ENCODE results near the gene PTDSS2.
"Not testable (repeated sequence)": the region's sequence is repeated elsewhere in the genome, so short reads cannot be mapped to it uniquely, and the experiment has no call there.

Gene PTDSS2

DNA sequence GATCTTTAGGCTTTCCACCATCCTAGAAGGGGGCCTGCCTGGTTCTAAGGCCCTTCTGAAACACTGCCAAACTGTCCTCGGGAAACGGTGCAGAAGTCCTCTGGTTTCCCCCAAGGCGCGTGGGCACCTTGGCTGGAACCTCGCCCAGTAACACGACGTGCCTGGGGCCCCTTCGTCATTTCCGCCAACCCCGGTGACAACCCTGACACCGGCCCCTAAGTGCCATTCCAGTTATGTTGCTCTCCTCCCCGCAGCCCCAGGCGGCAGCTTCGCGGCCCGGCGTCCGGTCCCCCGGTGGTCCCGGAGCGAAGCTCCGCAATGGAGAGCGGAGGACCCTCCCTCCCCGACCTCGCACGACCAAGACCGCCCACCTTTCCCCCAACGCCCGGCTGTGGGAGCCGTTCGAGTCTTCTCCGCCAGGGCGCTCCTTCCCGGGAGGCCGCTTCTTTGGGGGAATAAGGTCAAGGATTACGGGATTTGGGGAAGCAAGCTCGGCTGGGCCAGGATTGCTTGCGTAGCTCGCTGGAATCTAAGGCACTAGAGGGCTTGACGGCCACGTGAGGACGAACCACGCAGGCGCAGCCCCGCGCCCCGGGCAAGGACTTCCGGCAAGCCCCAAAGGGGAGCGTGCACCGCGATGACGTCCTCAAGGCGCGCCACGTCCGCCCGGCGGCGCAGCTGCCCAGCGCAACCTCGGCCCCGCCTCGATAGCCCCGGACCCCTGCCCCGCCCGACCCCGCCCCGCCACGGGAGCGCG is 56.3 kb downstream of the PTDSS2 start:
- DNase-seq (ENCODE audit: low read depth), result peak; percentile 93

DNA sequence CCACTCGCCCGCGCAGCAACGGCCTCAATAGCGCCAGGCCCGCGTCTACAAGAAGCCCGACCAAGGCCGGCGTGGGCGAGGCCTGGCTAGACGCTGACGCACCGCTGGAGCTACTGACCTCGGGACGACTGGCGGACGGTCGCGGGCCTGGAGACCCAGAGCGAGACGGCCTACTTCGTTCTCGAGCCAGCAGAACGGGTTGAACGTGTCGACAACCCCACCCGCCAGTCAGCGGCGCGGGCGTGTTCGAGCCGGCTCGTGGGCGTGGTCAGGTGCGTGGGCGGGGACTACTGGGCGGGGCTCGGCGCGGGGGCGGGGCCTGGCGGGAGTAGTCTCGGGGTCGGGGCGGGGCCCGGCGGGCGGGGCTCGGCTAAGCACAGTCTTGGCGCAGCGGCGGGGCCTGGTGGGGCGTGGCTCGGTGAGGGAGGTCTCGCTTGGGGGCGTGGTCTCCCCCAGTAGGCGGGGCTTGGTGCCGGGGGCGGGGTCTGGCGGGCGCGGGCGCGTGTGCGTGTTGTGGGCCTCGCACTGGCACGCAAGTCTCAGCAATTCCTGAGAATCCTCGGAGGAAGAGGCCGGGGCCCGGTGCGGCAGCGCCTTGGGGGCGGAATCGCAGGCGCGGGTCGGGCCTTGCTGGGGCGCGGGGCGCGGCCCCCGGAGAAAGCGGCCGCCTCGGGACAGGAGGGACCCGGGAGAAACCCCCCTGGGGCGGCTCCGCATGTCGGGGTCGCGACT is 57.1 kb downstream of the PTDSS2 start, which contains the start of gene RNH1:
Gene RNH1, minus strand, starts transcription at position 248 of the 732 bp plus-strand sequence. CDS start 5,080 bp downstream, outside the sequence.
- DNase-seq (ENCODE audit: low read depth), result peak; percentile 89

DNA sequence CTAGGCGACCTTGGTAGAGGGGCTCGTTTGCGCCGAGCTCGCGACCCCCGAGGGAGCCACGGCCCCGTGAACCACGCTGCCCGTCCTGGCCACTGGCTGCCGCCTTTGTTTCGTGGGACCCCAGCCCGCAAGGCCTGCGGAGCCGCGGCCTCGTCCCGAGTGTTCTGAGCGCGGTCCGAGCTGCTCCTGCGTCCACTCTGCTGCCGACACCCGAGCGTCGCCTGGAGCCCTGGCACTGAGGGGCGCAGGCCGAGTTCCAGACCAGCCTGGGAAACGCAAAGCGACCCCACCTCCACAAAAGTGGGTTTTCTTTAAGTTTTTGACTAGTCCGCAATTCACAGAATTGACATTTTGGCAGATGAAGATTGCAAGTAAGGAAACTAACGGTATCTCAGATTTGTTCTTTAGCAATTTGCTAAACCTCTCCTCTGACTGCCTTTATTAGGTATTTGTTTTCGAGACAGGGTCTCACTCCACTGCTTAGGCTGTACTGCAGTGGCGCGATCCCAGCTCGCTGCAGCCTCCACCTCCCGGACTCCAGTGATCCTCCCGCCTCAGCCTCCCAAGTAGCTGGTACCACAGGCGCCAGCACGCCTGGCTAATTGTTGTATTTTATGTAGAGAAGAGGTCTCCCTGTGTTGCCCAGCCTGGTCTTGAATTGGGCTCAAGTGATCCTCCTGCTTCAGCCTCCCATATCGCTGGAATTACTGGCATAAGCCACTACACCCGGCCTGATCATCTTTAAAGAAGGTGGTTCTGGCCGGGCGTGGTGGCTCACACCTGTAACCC is 57.8 kb downstream of the PTDSS2 start:
- no peak for DNase-seq (ENCODE audit: low read depth)

DNA sequence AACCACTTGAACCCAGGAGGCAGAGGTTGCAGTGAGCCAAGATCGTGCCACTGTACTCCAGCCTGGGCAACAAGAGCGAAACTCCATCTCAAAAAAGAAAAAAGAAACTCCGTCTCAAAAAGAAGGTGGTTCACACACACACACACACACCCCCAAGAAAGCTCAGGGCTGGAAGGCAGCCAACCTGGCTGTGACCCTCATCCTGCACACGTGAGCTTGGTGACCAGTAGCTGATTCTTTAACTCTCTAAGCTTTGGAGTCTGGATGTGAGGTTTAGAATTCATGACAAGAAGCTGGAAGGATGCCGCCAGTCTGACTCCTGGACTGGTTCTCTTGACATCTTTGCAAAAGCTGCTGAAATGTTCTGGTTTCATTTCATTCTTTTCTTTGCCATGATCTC is 58.9 kb downstream of the PTDSS2 start:
- no peak for DNase-seq (ENCODE audit: low read depth)

DNA sequence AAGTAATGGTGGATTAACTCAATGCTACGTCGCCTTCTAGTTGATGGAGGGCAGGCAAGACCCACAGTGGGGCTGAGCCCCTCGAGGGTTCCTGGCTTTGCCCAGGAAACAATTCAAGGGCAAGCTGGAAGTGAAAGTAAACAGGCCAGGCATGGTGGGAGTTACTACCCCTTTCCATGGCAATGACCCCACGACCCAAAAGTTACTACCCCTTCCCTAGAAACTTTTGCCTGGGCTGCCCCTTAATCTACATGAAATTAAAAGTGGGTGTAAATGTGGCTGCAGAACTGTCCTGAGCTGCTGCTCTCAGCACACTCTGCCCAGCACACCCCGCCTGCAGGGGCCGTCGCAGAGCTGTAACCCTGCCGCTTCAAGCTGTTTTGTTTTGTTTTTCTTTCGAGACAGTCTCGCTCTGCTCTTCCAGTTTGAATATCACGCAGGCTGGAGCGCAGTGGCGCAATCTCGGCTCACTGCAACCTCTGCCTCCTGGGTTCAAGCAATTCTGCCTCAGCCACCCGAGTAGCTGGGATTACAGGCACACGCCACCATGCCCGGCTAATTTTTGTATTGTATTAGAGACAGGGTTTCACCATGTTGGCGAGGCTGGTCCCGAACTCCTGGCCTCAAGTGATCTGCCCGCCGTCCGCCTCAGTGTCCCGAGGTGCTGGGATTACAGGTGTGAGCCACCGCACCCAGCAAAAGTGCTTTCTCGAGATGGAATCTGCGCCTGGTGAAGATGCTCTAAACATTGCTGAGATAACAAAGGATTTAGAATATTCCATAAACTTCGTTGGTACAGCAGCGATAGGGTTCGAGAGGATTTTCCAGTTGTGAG is 62.9 kb downstream of the PTDSS2 start:
- DNase-seq (ENCODE audit: low read depth), result no peak

DNA sequence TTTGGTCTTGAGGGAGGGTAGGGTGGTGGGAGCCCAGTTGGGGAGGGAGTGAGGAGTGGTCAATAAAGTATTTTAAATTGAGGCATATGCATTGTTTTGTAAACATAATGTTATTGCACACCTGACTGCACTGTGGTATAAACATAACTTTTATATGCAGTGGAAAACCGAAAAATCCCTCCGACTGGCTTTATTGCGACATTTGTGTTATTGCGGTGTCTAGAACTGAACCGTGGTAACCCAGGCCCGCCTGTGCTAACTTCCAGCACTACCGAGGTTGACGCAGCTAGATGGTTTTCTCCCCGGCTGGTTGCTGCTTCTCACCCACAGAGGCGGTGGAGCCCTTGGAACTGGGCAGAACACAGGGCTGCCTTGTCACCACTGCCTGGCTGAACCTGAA is 64.5 kb downstream of the PTDSS2 start:
- DNase-seq (ENCODE audit: low read depth), result no peak

DNA sequence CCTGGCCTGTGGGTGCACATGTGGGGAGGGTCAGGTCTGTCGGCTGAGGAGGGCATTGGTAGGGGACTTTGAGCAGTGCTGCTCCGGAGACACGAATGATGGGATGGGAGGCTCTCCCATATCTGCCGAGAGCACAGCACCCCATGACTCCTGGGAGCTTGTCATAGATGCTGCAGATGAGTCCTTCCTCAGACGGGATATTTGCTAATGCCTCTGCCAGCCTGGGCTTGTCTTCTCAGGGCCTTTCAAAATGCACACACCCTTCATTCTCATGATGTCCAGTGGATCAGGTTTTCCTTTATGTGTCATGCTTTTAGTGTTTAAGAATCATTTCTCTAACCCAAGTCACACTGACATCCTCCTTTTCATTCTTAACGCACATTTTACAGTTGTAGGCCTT is 65.1 kb downstream of the PTDSS2 start:
- no peak for DNase-seq (ENCODE audit: low read depth)

DNA sequence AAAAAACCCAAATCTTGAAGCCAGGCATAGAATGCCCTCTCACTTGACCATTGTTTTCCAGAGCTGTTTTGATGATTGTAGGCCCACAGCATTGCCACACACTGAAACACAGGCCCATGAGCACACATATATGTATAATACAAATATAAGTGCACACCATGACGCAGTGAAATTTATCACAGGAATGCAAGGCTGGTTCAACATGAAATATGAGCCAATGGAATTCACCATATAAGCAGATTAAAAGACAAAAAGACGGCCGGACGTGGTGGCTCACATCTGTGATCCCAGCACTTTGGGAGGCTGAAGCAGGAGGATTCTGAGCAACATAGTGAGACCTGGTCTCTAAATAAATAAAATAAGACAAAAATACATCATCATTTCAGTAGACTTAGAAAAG is 66.3 kb downstream of the PTDSS2 start:
- DNase-seq (ENCODE audit: low read depth), result no peak

DNA sequence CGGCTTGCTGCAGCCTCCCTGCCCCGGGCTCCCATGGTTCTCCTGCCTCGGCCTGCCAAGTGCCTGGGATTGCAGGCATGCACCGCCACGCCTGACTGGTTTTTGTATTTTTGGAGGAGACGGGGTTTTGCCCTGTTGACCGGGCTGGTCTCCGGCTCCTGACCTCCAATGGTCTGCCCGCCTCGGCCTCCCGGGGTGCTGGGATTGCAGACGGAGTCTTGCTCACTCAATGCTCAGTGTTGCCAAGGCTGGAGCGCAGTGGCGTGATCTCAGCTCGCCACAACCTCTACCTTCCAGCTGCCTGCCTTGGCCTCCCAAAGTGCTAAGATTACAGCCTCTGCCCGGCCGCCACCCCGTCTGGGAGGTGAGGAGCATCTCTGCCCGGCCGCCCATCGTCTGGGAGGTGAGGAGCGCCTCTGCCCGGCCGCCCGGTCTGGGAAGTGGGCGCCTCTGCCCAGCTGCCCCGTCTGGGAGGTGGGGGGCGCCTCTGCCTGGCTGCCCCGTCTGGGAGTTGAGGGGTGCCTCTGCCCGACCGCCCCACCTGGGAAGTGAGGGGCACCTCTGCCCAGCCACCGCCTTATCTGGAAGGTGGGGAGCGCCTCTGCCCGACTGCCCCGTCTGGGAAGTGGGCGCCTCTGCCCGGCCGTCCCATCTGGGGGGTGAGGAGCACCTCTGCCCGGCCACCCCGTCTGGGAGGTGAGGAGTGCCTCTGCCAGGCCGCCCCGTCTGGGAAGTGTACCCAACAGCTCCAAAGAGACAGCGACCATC is 67.0 kb downstream of the PTDSS2 start:
- DNase-seq (ENCODE audit: low read depth), result not testable (repeated sequence)

DNA sequence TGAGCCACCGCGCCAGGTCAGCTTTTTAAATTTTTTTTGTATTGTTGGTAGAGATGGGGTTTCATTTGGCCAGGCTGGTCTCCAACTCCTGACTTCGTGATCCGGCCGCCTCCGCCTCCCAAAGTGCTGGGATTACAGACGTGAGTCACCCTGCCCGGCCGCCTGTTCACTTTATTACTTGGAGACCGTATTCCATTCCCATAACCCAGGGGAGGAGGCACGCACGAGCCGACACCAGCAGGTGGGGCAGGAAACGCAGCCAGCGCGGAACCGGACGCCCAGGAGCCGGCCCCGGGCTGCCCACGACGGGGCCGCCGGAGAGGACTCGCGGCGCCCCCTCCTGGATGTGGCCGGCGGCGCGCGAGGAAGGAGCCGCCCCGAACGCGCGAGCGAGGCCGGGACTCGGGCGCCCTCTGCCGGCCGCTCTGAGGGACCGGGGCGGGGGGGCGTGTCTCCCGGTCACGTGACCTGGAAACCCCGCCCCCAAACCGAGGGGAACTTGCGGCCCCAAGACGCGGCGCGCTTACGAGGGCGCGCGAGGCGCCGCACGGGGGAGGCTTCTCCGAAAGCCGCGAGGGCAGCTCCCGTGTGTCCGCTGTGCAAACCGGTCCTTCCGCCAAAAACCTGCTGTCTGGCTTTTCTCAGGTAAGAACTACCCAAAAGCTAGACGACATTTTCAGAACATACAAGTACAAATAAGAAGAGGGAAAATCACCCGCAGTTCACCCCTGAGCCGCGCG is 68.6 kb downstream of the PTDSS2 start:
- peak; percentile 97 for DNase-seq (ENCODE audit: low read depth)

DNA sequence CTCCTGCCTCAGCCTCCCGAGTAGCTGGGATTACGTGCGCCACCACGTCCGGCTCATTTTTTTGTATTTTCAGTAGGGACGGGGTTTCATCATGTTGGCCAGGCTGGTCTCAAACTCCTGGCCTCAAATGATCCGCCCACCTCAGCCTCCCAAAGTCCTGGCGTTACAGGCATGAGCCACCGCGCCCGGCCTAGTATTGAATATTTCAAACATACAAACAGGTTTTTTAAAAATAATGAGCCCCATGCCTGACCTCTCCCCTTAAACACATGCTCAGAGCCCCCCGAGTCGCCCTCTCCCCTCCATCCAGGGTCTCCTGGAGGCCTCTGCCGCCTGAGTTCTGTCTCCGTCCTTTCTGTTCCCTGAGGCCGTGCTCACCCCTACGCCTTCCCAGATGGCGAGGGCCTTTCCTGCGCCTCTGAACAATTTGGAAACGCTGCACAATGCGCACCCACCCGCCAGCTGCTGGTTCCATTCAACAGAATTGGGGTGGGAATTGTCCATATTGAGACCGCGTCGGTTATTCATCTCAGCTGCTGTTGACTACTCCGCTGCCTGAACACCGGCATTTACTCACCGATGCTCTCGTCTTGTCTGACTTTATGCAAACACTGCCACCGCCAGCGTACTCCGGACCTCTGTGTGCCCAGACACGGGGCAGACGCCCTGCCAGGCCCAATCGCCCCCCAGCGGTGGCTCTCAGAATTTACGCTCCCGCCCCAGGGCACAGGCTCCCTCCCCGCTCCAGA is 70.5 kb downstream of the PTDSS2 start:
- DNase-seq (ENCODE audit: low read depth), result no peak

DNA sequence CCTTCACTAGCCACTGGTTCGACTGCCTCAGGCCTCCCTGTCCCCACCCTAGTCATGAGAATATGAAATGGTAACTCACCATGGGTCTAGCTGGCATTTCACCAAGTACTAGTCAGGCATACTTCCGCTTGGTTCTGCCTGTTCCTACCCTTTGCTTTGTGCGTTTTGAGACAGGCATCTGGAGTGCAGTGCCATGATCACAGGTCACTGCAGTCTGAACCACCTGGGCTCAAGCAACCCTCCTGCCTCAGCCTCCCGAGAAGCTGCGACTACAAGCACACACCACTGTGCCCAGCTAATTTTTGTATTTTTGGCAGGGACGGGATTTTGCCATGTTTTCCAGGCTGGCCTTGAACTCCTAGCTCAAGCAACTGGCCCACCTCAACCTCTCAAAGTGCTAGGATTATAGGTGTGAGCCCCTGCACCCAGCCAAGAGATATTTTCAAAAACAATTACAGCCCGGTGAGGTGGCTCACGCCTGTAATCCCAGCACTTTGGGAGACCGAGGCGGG is 71.2 kb downstream of the PTDSS2 start:
- no peak for DNase-seq (ENCODE audit: low read depth)

DNA sequence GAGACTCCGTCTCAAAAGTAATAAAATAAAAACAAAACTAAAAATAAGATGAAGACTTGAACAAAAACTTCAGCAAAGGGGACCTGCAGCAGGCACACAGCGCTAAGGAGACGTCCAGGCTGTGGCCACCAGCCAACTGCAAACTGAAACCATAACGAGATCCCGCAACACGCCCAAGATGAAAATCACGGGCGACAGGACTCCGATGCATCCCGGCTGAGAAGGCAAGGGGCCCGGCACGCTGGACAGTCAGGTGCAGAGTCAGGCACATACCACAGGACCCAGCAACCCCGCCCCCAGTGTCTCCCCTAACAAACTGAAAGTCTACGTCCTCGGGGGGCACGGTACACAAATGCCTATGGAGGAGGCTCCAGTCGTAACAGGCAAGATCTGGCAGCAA is 76.1 kb downstream of the PTDSS2 start:
- no peak for DNase-seq (ENCODE audit: low read depth)

DNA sequence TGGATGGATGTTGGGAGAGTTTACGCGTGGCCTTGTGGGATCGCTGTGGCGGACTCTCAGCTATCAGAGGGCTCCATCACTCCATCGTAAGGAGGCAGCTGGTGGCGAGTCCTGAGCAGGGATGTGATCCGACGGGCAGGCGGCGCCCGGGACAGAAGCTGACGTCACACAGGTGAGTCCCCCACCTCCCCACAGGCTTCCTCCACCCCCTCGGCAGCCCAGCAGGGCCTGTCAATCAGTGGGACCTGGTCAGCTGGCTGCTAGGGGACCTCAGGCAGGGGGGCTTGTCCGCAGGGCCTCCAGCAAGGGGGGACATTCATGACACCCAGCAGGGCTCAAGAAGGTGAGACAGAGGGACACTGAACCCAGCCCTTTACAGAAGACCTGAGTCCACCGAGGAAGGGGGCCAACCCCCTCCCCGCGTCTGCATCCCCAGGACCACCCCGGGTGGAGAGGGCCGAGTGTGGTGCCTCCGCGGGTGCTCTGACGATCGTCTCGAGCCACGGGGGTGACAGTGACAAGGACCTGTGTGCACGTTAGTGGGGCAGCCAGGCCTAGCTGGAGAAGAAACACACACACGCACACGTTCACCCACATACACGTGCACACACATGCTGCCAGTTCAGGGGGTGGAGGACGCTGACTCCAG is 78.2 kb downstream of the PTDSS2 start:
- no peak for DNase-seq (ENCODE audit: low read depth)

DNA sequence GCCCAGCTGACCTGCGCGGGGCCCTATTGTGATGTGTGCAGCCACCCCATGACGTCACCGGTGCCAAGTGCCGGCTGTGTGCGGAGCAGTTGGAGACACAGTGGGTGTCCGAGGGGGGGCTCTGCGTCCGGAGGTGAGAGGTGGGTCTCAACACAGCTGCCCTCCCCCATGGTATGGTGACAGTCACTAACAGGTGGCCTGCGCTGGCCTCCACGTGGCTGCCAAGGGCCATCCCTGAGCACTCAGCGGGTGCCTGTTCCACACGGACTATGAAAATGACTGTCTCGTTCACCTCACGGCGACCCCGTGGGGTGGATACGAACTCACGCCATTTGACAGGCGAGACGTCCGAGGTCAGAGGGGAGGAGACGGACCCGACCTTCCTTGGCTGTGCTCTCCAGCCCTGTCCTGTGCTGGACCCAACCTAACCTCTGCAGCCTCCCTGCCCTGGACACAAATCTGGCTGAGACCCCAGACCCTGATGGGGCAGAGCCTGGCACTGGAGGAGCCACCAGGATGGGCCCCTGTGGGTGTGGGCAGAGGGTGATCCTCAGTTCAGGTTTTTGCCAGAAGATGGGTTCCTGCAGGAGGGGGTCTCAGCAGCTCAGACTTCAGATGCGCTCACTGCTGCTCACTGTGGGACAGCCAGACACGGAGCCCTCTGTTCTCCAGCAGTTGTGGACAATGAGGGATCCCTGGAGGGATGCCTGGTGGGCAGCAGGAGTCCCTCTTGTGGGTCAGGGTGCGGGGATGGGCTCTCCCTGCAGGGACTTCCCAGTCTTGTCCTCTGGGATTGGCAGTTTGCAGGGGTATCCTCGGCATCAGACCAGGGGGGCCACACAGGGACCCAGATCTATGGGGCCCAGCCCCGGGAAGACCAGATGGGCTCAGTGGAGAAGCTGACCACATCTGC is 79.0 kb downstream of the PTDSS2 start:
- no peak for DNase-seq (ENCODE audit: low read depth)

DNA sequence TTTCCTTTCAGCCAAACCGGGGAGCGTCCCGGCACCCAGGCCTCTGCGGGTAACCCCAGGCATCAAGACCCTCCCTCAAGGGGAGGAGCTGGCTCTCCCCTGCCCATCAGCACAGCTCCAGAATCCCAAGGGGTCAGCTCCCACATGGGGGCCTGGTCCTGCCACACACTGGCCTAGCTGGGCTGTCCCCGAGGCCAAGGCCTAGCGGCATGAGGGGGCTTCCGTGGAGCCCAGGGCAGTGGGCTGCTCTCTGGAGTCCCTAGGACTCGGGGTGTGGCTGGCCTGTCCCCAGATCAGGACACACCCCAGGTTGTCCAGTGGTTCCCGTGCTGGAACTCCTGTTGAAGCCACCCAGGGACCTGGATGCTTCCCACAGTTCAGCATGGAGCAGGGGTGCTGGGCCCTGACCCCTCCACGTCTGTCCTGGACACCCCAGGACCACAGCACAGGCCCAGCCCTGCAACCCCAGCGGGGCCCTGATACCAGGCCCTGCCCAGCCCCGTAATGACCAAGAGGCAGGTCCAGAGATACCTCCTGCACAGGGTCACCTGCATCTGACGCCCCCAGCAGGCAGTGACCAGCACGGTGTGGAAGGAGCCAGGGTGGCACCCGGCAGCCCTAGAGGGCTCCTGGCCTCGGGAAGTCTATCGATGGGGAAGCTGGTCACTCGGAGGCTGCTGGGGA is 79.8 kb downstream of the PTDSS2 start:
- DNase-seq (ENCODE audit: low read depth), result no peak

All from GM04504 (cell line).